ENCODE measurements around the gene HOXA4.

HOXA4 gene

GRCh38 chr7:27143950-27144780 is 13.6 kb upstream of the HOXA4 start:
- Histone ChIP-seq H3K9me2 (replicated peaks; ENCODE audit: control insufficient read depth, low read length) (no peaks in the 10 kb centered on the region), H3K27ac (ENCODE audit: low read depth, low read length) (no peak overlapping the region), H3K4me3 (ENCODE audit: low read length) (no peak overlapping the region), H4K20me1 (ENCODE audit: control insufficient read depth, insufficient read depth, low read depth, low read length) (no peaks in the 10 kb centered on the region), H3K4me1 (ENCODE audit: control insufficient read depth, low read length) (peaks cover 24% of the 10 kb centered on the region), H3K27me3 (ENCODE audit: control insufficient read depth, low read length) (peaks cover 38% of the 10 kb centered on the region), H3K36me3 (ENCODE audit: control insufficient read depth, low read length) (no peaks in the 10 kb centered on the region), H3K4me2 (ENCODE audit: low read length) (peak overlapping the region; percentile 75), H3K79me2 (ENCODE audit: control insufficient read depth, low read length) (no peaks in the 10 kb centered on the region), H3F3A (ENCODE audit: control insufficient read depth, insufficient read depth) (no peaks in the 10 kb centered on the region), H3K9me3 (ENCODE audit: control insufficient read depth, insufficient read depth, low read length) (no peaks in the 10 kb centered on the region)
- TF ChIP-seq CTCF (IDR thresholded peaks at IDR 0.05; ENCODE audit: low read depth, low read length, poor library complexity, severe bottlenecking) (peak; percentile 49), EZH2phosphoT487 (IDR thresholded peaks at IDR 0.05; ENCODE audit: borderline replicate concordance, low read length) (no peak)

- Histone ChIP-seq H3K4me3 (ENCODE audit: low read length) (peak within 1 kb of the TSS; percentile 70), H3K27ac (ENCODE audit: low read depth, low read length) (no peak within 1 kb of the TSS), H3K27me3 (ENCODE audit: control insufficient read depth, low read length) (peaks cover 37% of the 10 kb centered on the region)
Measured at GRCh38 chr7:27143023-27143949, 12.7 kb upstream of the HOXA4 start, which contains the start of gene HOXA5. Gene HOXA5, minus strand, starts transcription at chr7:27143681. Its CDS starts 74 bp downstream, at chr7:27143607.

GRCh38 chr7:27142580-27143022 is 12.0 kb upstream of the HOXA4 start:
- Histone ChIP-seq H3K4me2 (ENCODE audit: low read length) (peak overlapping the region; percentile 75), H3K79me2 (ENCODE audit: control insufficient read depth, low read length) (no peaks in the 10 kb centered on the region), H3K9me3 (ENCODE audit: control insufficient read depth, insufficient read depth, low read length) (no peaks in the 10 kb centered on the region), H3K9me2 (replicated peaks; ENCODE audit: control insufficient read depth, low read length) (no peaks in the 10 kb centered on the region), H4K20me1 (ENCODE audit: control insufficient read depth, insufficient read depth, low read depth, low read length) (no peaks in the 10 kb centered on the region), H3F3A (ENCODE audit: control insufficient read depth, insufficient read depth) (no peaks in the 10 kb centered on the region), H3K36me3 (ENCODE audit: control insufficient read depth, low read length) (no peaks in the 10 kb centered on the region), H3K4me3 (ENCODE audit: low read length) (peak overlapping the region; percentile 70), H3K27me3 (ENCODE audit: control insufficient read depth, low read length) (peaks cover 38% of the 10 kb centered on the region), H3K27ac (ENCODE audit: low read depth, low read length) (no peak overlapping the region), H3K4me1 (ENCODE audit: control insufficient read depth, low read length) (peaks cover 10% of the 10 kb centered on the region)
- TF ChIP-seq EZH2phosphoT487 (IDR thresholded peaks at IDR 0.05; ENCODE audit: borderline replicate concordance, low read length) (no peak), CTCF (IDR thresholded peaks at IDR 0.05; ENCODE audit: low read depth, low read length, poor library complexity, severe bottlenecking) (no peak)

More at GRCh38 chr7:27143023-27143949, 12.7 kb upstream of the HOXA4 start, which contains the start of gene HOXA5:
- TF ChIP-seq CTCF (IDR thresholded peaks at IDR 0.05; ENCODE audit: low read depth, low read length, poor library complexity, severe bottlenecking) (peak; percentile 81), EZH2phosphoT487 (IDR thresholded peaks at IDR 0.05; ENCODE audit: borderline replicate concordance, low read length) (no peak)
- Histone ChIP-seq H3K36me3 (ENCODE audit: control insufficient read depth, low read length) (no peaks in the 10 kb centered on the region), H3K4me2 (ENCODE audit: low read length) (peak within 1 kb of the TSS; percentile 75), H3F3A (ENCODE audit: control insufficient read depth, insufficient read depth) (no peaks in the 10 kb centered on the region), H3K4me1 (ENCODE audit: control insufficient read depth, low read length) (peaks cover 16% of the 10 kb centered on the region), H3K9me2 (replicated peaks; ENCODE audit: control insufficient read depth, low read length) (no peaks in the 10 kb centered on the region), H3K79me2 (ENCODE audit: control insufficient read depth, low read length) (no peaks in the 10 kb centered on the region), H3K9me3 (ENCODE audit: control insufficient read depth, insufficient read depth, low read length) (no peaks in the 10 kb centered on the region), H4K20me1 (ENCODE audit: control insufficient read depth, insufficient read depth, low read depth, low read length) (no peaks in the 10 kb centered on the region)

Measured in DOHH2 (cell line).